HG02852 (cell line): ENCODE results near the gene CCDC70.

Source experiments
- ATAC-seq: cut with Tn5 transposase; IDR thresholded peaks from one replicate; pipeline ENCODE4 v1.9.1; 2021; ENCODE audit warnings: mild to moderate bottlenecking, moderate library complexity; ENCODE audit not compliant: unreplicated experiment

The CCDC70 gene

DNA sequence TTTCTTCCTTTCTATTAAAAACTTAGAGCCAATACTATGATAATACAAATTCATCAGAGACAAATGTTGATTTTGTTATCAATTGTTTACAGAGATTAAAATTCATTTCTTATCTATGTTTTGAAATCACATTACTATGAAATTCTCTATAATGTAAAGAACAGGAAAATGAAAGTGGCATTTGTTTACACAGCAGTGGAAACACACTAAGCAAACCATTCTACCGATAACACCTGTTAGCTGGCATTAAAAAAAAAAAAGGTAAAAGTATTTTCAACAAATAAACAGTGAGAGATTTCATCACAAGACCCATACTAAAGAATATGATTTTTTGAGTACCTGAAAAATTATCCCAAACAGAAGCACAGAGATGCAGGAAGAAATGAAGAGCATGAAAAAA, 4.8 kb upstream of the CCDC70 start:
- ATAC-seq: no peak

DNA sequence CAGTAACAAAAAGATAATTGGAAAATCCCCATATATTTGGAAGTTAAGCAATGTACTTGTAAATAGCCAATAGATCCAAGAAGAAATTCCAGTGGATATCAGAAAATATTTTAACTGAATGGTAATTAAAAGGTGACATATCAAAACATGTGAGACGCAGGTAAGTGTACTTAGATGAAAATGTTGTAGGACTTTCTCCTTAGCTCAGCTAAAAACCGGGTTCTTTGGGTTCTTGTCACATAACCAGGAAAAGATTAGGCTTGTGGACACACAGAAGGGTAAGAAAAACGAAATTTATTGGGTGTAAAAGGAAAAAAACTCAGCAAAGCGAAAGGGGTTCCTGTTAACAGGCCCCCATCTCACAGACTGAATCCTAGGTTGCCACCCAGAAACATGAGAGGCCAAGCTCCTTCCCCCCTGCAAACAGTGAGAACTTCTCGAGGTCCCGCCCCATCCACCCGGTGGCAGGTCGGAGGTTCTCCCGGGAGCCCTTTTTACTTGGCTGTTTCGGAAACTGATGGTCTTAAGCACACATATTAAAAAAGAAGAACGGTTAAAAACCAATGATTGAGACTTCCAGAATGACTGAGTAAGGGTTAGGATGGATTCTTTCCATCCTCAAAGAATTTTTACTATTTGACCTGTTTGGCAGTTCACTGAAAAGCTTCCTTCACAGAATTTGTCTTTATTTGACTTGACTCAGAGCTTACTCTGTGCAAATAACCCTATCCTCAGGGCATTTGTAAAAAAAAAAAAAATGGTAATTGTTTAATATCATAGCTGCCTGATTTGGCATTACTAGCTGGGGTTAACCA, 3.1 kb upstream of the CCDC70 start:
- ATAC-seq: no peak

DNA sequence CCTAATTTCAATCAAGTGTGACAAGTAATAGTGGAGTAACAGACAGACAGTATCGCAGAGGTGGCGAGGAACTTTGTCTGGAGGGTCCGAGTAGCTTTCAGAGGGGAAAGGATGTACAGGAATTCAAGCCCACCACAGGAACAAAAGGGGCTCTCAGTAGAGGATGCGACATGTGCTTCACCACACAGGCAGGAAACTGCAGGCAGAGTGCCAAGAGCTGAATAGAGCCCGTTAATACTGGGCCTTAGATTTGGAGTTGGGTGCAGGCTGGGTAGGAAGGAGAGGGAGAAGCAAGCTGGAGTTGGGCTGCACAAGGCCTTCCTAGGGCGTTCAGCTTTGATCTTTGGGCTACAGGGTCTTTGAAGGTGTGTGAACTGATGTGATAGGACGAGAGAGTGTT, 1.2 kb downstream of the CCDC70 start:
- ATAC-seq: no peak

DNA sequence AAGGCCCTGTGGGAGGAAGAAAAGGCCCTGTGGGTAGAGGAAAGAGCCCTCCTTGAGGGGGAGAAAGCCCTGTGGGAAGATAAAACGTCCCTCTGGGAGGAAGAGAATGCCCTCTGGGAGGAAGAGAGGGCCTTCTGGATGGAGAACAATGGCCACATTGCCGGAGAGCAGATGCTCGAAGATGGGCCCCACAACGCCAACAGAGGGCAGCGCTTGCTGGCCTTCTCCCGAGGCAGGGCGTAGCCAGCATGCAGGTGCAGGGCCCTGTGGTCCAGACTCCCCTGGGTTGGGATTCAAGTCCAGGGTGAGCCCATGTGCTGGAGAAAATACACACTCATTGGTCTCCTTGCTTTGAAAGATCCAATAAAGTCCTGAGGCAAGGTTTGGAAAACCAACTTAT, 4.1 kb downstream of the CCDC70 start:
- no peak for ATAC-seq

DNA sequence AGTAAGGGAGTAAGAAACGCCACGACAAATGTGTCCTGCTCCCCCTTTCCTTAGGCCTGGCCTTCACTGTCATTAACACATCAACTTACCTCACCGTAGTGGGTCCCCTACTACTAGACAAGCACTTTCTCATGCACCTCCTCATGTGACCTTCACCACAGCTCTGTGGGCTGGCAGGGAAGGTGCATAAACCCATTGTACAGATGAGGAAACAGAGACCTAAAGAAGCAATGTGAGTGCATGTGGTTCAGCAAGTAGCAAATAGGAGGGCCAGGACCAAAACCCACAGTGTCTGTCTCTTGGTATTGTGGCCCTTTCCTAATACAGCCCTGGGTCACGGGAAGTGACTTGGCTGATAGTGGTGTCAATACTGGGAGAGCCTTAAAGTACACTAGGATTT, 5.3 kb downstream of the CCDC70 start:
- ATAC-seq: no peak

DNA sequence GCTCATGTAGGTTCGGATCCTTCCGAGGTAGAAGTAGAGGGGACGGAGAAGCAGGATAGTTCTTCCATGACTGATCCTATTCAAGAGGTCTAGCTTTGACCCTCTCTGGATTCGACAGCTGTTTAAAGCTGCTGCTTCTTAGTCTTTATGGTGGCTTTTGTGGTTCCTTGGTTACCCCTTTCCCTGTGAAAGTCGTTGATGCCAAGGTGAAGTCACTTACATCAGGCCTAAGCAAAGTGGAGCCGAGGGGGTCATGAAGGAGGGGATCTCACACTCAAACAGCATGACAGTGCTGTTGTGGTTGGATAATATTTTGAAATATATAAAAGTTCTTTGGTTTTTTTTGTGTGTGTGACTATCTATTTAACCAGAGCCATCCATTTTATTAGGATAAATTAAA, 8.1 kb downstream of the CCDC70 start:
- no peak for ATAC-seq

DNA sequence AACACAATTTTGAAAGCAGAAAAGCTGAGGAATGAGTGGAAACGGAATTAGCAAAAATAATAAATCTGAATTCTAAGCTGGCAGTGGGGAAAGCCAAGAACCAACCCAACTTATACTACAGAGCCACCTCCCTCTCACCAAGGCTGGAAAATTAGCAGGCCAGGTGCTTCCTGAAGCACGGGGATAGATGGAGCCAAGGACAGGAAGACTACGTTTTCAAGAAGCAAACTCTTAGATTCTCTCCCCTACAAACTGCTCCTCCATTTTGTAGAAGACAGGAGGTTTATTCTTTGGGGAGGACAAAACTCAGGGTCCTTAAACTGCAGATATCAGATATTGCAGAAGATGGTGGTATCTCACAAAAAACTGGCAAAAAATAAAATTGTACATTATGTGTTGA, 8.8 kb downstream of the CCDC70 start:
- ATAC-seq: no peak

DNA sequence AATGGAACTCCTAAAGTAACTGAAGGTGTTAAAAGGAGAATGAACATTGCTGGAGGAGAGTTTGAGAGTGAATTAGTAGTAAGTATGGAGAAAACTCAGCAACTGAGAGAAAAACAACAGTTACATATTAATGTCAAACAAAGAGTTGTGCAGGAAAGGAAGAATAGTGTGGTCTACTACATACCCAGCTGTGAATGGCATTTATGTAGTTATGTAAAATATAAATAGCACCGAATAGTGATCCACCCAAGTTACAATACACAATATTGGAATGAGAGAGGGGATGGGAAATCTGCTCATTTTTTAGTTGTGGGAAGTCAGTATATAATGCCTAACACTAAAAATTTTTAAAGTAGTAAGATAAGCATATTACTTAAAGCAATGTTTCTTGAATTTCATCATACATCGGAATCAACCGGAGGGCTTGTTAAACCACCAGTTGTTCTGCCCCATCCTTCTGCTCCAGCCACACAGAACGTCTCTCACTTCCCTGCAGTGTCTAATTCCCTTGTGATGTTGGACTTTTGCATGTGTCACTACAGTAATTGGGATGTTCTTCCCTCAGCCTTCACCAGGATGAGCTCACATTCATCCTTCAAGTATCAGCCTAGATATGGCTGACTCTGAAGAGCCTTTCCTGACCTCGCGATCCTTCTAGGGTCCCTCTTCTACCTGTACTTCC, 11.5 kb downstream of the CCDC70 start:
- no peak for ATAC-seq

DNA sequence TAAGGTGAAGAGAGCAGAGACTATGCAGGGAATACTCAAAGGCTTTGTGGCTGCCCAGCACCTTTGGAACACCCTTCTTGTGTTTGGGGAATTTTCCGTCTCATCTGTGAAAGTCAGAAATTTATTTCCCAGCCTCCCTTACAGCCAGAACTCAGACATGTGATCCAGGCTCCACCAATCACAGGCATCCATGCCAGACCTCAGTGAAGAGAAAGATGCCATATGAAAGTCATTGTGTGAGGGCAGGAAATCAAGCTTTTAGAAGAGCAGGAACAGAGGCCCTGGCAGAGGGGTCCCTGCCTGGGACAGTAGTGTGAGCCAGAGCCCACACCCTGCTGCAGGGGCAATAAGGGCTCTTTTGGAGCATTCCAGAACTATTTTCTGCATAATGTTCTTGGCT, 12.1 kb downstream of the CCDC70 start:
- ATAC-seq: no peak

DNA sequence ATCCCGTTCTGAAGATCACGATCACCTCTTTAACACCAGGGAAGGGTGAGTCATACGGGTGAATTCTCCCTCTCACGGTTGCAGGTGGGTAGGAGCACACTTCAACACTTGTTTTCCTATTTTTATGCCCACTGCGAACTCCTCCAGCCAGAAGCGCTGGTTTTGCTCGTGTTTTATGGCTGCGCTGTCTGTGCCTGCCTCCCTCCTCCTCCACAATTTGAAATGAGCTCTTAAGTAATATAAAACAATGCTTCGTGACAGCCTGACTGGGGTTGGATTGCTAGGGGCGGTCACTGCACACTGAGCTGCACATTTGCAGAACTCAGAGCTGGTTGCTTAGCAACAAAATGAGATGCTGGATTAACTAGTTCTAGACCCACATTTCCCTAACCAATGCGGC, 12.9 kb downstream of the CCDC70 start:
- ATAC-seq: no peak

DNA sequence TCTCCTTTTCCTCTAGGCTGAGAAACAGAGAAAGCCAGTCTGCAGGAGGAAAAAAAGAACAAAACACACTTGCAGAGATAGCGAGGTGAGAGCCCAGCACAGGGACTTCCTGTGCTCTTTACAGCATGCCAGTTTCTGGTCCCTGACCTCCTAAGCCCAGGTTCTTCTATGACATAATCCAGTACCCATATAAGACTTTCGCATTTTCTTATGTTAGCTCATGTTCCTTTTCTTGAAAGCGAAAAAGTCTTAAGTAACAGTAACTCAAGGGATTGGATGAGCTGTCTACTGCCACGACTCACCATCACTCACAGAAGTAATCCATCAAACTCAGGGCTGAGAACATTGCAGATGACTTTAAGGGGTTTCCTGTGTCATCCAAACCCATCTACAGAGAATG, 17.4 kb downstream of the CCDC70 start:
- ATAC-seq: no peak

DNA sequence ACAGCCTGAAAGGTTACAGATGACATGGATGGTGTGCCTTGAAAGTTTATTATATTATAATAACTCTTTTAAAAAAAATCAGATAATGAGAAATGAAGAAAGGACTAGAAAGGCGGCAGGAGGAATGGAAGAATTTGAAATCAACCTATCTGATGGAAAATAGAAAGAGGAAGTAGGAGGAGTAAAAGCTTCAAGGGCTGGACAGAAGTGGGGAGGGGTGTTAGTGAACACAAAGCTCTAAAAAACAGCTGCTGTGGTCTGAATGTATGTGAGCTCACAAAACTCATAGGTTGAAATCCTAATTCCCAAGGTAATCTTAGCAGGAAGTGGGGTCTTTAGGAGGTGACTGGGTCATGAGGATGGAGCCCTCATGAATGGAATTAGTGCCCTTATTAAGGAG, 19.5 kb downstream of the CCDC70 start:
- ATAC-seq: no peak

DNA sequence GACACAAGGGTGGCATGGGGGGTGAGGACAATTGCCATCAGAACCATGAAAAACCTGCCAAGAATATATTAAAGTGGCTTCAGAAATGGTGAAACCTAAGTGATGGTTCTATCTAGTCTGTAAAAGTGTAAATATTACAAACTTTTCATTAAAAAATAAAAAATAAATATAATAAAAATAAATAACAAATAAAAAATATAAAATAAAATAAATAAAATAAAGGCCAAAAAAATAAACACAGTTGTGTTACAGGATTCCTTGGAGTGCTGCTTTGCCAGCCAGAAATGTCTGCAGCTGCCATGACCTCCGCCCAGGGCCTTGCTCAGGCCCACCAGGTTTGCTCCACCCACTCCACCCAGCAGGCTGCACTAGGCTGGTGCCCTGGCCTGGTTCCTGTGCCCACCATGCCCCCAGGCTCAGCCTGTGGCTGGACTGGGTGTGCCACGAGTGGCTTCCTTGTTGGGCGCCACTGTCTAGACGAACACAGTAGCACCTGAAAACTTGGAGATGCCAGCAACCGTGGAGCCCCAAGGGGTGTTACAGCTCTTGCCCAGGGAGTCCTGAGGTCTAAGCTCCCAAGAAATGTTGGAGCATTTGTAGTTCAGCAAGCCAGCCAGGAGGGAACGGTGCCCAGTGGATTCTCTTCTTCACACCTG, 20.9 kb downstream of the CCDC70 start:
- ATAC-seq: no peak

DNA sequence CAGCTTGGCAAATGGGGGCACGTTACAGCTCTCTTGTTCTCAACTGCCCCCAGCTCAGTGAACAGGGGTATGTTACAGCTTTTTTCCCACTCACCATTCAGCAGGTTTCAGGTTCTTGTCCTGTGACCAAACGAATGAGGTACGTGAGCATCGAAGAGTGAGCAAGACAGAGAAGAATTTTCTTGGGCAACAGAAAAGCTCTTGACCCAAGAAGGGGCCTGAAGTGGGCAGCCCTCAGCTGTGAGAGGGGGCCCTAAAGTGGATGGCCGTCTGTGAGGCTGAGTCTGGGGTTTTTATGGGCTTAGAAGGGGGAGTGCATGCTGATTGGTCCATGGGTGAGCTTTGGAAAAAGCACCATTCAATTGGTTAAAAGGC, 21.4 kb downstream of the CCDC70 start:
- no peak for ATAC-seq

DNA sequence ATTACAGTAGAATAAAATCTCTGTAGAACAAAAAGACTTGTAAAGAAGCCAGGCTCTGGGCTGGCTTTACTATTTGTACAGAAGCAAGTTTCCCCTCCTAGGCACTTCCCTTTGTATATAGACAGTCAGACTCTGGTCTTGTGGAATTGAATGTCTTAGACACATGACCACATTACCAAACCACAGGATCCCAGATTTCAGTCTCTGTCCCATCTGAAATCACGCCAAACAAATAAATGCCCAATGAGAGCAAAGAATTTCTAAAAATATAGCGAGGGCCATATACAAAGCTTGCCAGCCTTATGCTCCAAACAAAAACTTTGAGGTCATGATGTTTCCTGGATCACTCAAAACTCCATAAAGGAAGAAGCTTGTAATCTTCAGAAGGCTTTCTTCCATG, 23.9 kb downstream of the CCDC70 start:
- ATAC-seq: no peak

DNA sequence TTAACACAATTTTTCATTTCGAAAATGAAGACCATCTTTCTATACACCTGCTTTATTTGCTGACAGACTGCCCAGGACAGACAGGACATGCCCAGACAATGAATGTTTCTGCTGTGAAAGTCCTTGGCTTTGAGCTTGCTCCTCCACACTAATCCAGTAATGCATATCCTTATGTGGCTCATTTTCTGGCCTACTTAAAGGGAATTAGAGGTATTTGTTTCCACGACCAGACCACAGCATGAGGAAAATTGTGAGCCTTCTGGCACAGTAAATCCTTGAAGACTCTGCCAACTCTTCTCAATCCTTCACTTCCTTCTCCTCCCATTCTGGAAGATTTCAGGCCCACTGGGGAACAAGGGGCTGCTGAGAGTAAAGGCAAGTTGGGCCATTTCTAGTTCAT, 25.7 kb downstream of the CCDC70 start:
- no peak for ATAC-seq

DNA sequence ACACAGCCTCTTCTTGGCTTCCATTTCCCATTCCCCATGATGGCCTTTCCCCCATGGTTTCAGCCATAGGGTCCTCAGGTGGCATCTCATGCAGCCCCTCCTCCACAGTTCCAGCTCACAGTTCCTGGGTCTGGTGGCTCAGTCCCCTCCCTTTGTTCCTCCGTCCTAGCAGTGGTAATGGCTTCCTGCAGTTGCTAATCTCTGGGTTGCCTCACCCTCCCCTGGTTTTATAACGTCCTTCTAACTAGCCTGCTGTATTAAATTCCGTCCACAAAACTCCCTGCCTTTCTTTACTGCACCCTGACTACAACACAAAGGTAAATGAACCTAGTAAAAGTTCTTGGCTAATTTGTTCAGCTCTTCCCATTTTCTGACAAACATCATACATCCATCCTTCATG, 30.9 kb downstream of the CCDC70 start:
- ATAC-seq: no peak

DNA sequence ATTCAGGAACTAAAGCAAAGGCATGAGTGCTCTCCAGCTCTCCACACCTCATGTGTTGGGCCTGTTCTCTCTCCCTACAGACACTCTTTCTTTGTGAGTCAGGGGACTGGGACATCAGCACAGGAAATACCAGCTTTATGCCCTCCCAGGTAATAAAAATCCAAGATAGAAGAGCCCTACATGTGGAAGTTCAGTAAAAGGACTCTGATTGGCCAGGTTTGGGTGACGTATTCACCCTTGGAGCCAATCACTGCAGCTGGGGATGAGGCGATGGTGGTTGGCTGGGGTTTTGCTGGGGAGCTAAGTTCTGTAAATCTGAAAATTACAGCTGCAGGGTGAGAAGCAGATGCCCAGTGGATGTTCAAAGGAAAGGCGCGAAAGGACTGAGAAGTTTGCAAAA, 32.5 kb downstream of the CCDC70 start:
- ATAC-seq: no peak

DNA sequence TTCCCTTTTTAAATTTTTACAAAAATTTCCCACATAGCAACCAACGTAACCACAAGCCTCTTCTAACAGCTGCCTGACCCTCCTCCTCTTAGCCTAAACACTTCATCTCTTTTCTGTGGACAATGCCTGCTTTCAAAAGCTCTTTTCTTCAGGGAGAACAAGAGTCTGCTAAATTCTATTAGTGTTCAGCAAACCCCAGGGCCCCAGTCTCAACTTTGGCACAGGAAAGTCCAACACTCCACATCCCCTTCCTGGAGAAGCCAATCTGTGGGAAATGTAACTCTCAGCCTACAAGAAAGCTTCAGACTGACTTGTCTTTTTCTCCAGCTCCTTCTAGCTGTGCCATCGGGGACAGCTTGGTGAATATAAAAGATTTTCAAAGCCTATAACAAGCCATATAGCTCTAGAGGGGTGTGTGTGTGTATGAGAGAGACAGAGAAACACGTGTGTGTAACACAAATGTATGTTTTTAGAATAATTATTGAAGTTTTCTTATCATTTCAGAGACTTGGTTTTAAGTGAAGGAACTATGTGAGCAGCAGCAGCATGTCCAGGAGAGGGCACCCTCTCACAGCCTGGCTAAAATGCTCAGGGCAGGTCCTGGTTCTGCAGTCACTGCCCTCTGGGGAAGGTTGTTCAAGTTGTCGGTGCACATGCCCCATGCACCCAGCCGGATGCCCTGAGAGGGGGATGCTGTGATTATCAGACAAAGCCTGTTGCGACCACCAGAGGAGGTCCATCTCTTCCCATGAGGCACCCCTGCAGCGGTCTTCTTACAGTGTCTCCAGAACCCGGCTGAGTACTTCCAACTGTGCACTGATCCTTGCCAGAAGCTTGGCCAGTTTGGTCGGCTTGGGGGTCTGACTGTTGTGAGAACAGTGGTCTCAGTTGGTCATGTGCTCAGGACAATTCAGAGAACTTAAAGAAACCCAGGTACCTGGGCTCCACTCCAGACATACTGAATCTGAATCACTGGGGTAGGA, 34.4 kb downstream of the CCDC70 start:
- ATAC-seq: peak; percentile 54

DNA sequence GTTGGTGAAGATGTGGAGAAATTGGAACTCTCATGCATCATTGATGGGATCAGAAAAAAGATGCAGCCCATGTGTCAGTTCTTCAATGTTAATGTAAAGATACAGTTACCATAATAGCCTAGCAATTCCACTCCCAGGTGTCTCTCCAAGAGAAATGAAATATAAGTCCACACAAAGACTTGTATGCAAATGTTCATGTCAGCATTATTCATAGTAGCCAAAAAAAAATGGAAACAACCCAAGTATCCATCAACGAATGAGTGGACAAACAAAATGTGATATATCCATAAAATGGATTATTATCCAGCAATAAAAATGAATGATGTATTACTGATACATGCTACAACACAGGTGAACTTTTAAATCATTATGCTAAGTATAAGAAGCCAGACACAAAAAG, 38.7 kb downstream of the CCDC70 start:
- no peak for ATAC-seq

DNA sequence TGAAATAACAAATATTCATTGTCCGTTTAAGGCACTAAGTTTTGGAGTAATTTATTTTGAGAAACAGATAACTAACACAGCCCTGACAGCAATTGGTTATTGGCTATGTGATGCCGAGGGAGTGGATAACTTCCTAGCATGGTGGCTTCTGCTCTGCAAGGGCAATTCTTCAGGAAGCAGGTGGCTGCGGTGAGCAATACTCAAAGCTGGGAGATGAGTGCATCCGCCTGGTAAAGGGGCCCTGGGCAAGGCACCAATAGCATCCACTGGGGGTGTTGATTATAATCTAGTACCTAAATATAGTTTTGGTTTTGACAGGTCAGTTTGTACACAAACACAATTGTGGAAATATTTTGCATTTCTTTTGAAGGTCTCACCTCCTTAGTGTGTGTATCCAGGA, 41.0 kb downstream of the CCDC70 start:
- no peak for ATAC-seq
